Kidney epithelial cell (primary cell): ENCODE results near the gene CRYAA. TPM values are rescaled to one million over a fixed set of nuclear protein-coding genes. Genes with fewer than 3 reads are reported as not detected.
"Not testable (repeated sequence)": the region's sequence is repeated elsewhere in the genome, so short reads cannot be mapped to it uniquely, and the experiment has no call there.

ENCODE experiments used
- DNase-seq: peaks from one replicate; pipeline ENCODE4 v3.0.0-alpha.2; 2010; ENCODE audit warnings: low read depth
- H3K27me3 ChIP-seq: 2 replicates; pipeline ENCODE4 v1.6.0; 2011; ENCODE audit warnings: low read length; ENCODE audit not compliant: control insufficient read depth, insufficient read depth
- H3K36me3 ChIP-seq: 2 replicates; pipeline ENCODE4 v1.5.1; 2011; ENCODE audit warnings: low read length; ENCODE audit not compliant: control insufficient read depth, insufficient read depth
- H3K4me3 ChIP-seq: 2 replicates; pipeline ENCODE4 v1.5.1; 2011; ENCODE audit warnings: low read depth, mild to moderate bottlenecking, control low read depth, low read length
- total RNA-seq: library from RNA; depleted of rRNA; stranded (reverse); fragments of >200 nt; gene quantifications from 2 replicates; pipeline ENCODE4 v1.2.3, GENCODE V29; 2015

Gene CRYAA
- total RNA-seq, 1 donor from 2014 or later: not detected

DNA sequence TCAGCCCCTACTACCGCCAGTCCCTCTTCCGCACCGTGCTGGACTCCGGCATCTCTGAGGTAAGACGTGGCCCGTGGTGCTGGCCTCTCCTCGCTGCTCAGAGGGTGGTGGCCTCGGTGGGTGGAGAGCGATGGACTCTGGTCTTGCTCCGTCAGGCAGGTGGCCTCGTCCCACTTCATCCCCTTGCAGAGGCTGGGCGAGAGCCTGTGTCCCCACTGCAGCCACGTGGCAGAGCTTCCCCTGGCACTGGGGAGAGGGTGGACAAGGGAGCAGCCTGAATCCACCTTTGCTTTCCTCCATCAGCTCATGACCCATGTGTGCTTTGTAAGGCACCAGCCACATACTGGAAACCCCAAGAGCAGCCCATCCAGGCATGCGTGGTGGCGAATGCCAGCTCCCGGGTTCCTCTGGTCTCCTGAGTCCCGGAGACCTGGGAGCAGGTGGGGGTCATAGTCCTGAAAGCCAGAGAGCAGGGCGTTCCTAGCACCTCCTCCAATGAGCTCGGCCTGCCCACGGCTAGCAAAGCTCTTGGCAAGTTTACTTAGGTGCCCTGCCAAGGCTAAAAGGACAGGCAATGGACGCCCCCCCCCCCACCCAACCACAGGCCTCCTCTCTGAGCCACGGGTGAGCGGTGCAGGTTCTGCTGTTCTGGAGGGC lies 550 bp downstream of the CRYAA start:
- H3K36me3 ChIP-seq, DNase-seq: not testable (repeated sequence)

GRCh38 chr21:43169891-43170290 lies 1.1 kb downstream of the CRYAA start:
- not testable (repeated sequence) for H3K4me3 ChIP-seq, H3K27me3 ChIP-seq, H3K36me3 ChIP-seq, DNase-seq

More for the DNA sequence above, 550 bp downstream of the CRYAA start:
- H3K27me3 ChIP-seq, H3K4me3 ChIP-seq: not testable (repeated sequence)

DNA sequence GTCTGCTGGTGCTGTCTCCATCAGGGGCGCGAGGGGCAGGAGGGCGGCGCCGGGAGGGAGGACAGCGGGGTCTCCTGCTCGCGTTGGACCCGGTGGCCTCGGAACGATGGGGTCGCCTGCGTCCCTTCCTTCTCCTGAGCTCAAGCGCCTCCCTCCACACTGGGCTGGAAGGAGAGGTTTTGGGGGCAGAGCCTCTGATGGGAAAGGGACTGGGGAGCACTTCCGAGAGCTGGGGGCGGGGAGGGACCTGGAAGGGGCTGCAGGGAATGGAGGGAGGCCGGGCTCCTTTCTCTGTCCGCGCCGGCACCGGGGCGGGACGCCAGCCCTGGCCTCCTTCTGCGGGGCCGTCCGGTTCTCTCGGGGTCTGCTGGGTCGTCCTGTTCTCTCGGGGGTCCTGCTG lies 4.0 kb downstream of the CRYAA start:
- DNase-seq, H3K4me3 ChIP-seq, H3K27me3 ChIP-seq, H3K36me3 ChIP-seq: not testable (repeated sequence)

DNA sequence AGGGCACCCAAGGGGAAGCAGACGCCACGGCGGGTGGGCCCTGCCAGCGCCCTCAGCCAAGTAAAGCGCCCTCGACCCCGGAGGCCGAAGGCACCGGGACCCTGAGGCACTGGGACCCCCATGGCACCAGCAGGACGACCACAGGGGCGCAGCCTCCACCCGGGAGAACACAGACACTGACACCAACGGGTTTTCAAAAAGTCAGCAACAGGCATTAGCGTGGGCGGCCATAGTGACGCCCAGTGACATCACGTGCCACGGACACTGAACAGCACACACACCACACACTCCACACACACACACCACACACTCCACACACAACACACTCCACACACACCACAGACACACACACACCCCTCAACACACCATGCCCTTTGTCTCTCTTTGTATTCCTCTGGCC lies 4.6 kb downstream of the CRYAA start:
- not testable (repeated sequence) for H3K36me3 ChIP-seq, DNase-seq, H3K27me3 ChIP-seq, H3K4me3 ChIP-seq

GRCh38 chr21:43173930-43174329 lies 5.1 kb downstream of the CRYAA start:
- DNase-seq, H3K4me3 ChIP-seq, H3K27me3 ChIP-seq, H3K36me3 ChIP-seq: not testable (repeated sequence)

DNA sequence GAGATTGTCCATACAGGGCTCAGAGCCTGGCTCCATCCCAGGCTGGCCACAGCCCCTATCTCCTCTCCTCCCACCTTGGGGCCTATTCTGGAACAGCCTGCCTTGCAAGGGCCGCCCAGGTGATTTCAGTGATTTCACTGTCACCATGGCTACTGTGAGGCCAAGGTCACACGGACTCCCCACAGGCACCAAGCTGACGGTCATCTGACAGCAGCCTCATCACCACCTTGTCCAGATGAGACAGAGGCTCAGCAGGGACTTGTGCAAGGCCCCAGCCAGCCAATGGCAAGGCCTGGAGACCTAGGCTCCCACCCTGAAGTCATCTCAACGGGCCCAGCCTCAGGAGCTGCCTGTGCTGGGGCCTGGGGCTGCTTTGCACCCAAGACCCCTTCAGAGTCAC lies 6.2 kb downstream of the CRYAA start:
- not testable (repeated sequence) for H3K27me3 ChIP-seq, H3K36me3 ChIP-seq, DNase-seq, H3K4me3 ChIP-seq

DNA sequence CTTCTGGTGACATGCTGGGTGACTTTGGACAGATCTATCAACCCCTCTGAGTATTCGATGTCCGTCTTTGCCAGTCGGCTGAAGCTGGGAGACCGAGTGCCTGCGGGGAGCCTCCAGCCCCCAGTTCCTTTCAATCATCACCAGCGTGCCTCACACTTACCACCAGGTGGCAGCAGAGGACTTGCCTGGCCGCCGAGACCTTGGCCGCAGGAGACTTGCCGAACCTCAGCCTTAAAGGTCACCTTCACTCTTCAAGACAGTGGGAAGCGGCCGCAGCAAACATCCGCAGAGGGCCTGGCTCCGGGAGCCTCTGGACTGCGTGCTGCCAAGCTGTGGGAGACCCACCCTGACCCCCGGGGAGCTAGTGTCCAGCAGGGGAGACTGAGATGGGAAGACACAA lies 7.8 kb downstream of the CRYAA start:
- not testable (repeated sequence) for DNase-seq, H3K4me3 ChIP-seq, H3K27me3 ChIP-seq, H3K36me3 ChIP-seq

GRCh38 chr21:43177043-43177906 lies 8.5 kb downstream of the CRYAA start:
- not testable (repeated sequence) for H3K27me3 ChIP-seq, H3K36me3 ChIP-seq, DNase-seq, H3K4me3 ChIP-seq

DNA sequence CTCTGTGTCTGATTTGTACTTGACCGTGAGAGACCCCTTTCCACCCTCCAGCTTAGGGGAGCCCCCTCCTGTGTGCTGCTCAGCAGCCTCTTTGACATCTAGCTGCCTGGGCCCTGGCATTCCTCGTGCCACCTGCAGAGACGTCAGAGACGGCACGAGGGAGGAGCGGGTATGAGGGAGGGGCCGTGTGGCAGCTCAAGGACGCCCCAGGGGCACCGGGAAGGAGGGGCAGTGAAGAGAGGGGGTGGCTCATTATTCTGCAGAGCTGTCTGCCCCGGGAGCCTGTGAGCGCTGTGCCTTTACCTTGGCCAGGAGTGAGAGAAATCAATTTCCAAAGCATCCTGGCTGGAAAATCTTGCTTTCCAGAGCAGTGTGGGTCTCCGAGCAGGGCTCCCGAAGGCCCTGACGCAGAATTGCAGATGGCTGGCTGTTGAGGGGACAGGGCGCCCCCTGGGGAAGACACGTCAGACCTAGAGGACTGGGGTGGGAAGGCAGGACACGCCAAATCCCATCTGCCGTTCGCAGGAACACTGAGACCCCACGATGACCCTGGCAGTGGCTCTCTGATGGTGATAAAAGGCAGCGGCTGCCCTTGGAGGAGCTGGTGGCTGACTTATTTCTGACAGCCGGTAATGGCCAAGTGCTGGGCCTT lies 9.5 kb downstream of the CRYAA start:
- H3K36me3 ChIP-seq, H3K4me3 ChIP-seq, DNase-seq, H3K27me3 ChIP-seq: not testable (repeated sequence)

DNA sequence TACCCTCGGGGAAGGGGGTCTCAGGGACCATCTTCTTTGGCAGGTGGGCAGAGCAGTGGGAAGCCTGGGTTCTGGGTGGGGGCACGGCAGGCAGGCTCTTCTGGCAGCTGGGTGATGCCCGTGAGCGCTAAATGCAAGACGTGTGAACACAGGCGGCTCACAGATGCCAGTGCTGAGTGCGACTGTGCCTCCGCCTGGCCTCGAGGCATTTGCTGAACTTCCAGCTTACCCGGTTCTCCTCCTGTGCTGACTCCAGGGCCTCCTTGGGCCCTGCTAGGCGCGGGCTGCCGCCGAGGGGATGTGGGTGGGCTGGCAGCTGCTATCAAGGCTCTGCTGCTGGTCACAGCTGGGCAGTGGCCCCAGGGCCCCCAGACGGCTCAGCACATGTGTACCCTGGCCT lies 12.2 kb downstream of the CRYAA start:
- H3K36me3 ChIP-seq, H3K4me3 ChIP-seq, DNase-seq, H3K27me3 ChIP-seq: not testable (repeated sequence)

GRCh38 chr21:43187268-43187667 lies 18.5 kb downstream of the CRYAA start:
- H3K36me3 ChIP-seq, DNase-seq, H3K4me3 ChIP-seq, H3K27me3 ChIP-seq: not testable (repeated sequence)
